GM23338 (cell line): ENCODE data around the gene TSSC4. TPM values are rescaled to one million over a fixed set of nuclear protein-coding genes. Genes with fewer than 3 reads are reported as not detected.
A peak's percentile ranks its signal among the peaks of the same experiment; 100 is the strongest.

ENCODE experiments used
- ATAC-seq: fragments of 200-7000 bp; cut with Tn5 transposase; 3 replicates; pipeline ENCODE4 v1.9.1; 2020
- DNase-seq: peaks from one replicate; pipeline ENCODE4 v3.0.0-alpha.2; 2015; ENCODE audit warnings: low spot score
- H2AFZ ChIP-seq: fragments of 200-600 bp; sonication (generic); 2 replicates; pipeline ENCODE4 v1.8.0; 2016; ENCODE audit warnings: antibody characterized with exemption, mild to moderate bottlenecking, moderate library complexity
- H3F3A ChIP-seq: fragments of 200-600 bp; sonication (generic); replicated peaks from 2 replicates; pipeline ENCODE4 v1.8.0; 2017; ENCODE audit warnings: antibody characterized with exemption, mixed run types, low read depth
- H3K27ac ChIP-seq: fragments of 200-600 bp; sonication (generic); 2 replicates; pipeline ENCODE4 v1.6.1; 2016; ENCODE audit warnings: low read depth
- H3K27me3 ChIP-seq: fragments of 200-600 bp; sonication (generic); 2 replicates; pipeline ENCODE4 v1.8.0; 2016; ENCODE audit warnings: mild to moderate bottlenecking, mixed run types, moderate library complexity; ENCODE audit not compliant: insufficient read depth
- H3K36me3 ChIP-seq: fragments of 200-600 bp; sonication (generic); 2 replicates; pipeline ENCODE4 v1.8.0; 2016; ENCODE audit warnings: mild to moderate bottlenecking; ENCODE audit not compliant: insufficient read depth
- H3K4me1 ChIP-seq: fragments of 200-600 bp; sonication (generic); 2 replicates; pipeline ENCODE4 v1.8.0; 2016; ENCODE audit warnings: mild to moderate bottlenecking, moderate library complexity; ENCODE audit not compliant: insufficient read depth
- H3K4me2 ChIP-seq: fragments of 200-600 bp; sonication (generic); 2 replicates; pipeline ENCODE4 v1.7.1; 2017; ENCODE audit warnings: mixed run types
- H3K4me3 ChIP-seq: fragments of 200-600 bp; sonication (generic); 2 replicates; pipeline ENCODE4 v1.6.1; 2016; ENCODE audit warnings: mixed run types
- H3K79me2 ChIP-seq: fragments of 200-600 bp; sonication (generic); replicated peaks from 2 replicates; pipeline ENCODE4 v1.8.0; 2017; ENCODE audit warnings: mild to moderate bottlenecking; ENCODE audit not compliant: insufficient read depth
- H3K9me2 ChIP-seq: fragments of 200-600 bp; sonication (generic); 2 replicates; pipeline ENCODE4 v1.8.0; 2017; ENCODE audit not compliant: insufficient read depth
- H4K20me1 ChIP-seq: fragments of 200-600 bp; sonication (generic); replicated peaks from 2 replicates; pipeline ENCODE4 v1.8.0; 2017; ENCODE audit warnings: mild to moderate bottlenecking; ENCODE audit not compliant: insufficient read depth
- H3K27ac Mint-ChIP-seq: 2 replicates; pipeline ENCODE4 v1.8.0; 2020; ENCODE audit warnings: inconsistent platforms, mild to moderate bottlenecking, moderate library complexity, mixed read lengths
- H3K27me3 Mint-ChIP-seq: 3 replicates; pipeline ENCODE4 v1.8.0; 2022; ENCODE audit warnings: low read depth, mild to moderate bottlenecking, moderate library complexity, mixed read lengths, inconsistent platforms; ENCODE audit not compliant: insufficient read depth, poor library complexity
- H3K36me3 Mint-ChIP-seq: 3 replicates; pipeline ENCODE4 v1.8.0; 2021; ENCODE audit warnings: low read depth, mild to moderate bottlenecking, inconsistent platforms, moderate library complexity, mixed read lengths
- H3K4me1 Mint-ChIP-seq: 3 replicates; pipeline ENCODE4 v1.8.0; 2020; ENCODE audit warnings: mild to moderate bottlenecking, inconsistent platforms, mixed read lengths
- H3K4me3 Mint-ChIP-seq: 3 replicates; pipeline ENCODE4 v1.8.0; 2021; ENCODE audit warnings: moderate library complexity, mild to moderate bottlenecking, inconsistent platforms, mixed read lengths
- H3K9me3 Mint-ChIP-seq: 3 replicates; pipeline ENCODE4 v1.8.0; 2020; ENCODE audit warnings: moderate library complexity, mild to moderate bottlenecking, inconsistent platforms, mixed read lengths
- CREB1 ChIP-seq: fragments of 250-450 bp; sonication (Bioruptor Pico); IDR thresholded peaks from 2 replicates; pipeline ENCODE4 v1.5.0; 2020; ENCODE audit warnings: low read depth, mild to moderate bottlenecking, moderate library complexity
- EZH2 ChIP-seq: fragments of 200-600 bp; sonication (generic); IDR thresholded peaks from one replicate; pipeline ENCODE4 v1.8.0; 2017; ENCODE audit warnings: antibody characterized with exemption, mild to moderate bottlenecking, low read depth; ENCODE audit not compliant: unreplicated experiment
- EZH2phosphoT487 ChIP-seq: fragments of 200-600 bp; sonication (generic); IDR thresholded peaks from one replicate; pipeline ENCODE4 v1.8.1; 2018; ENCODE audit warnings: antibody characterized with exemption; ENCODE audit not compliant: unreplicated experiment
- JUNB ChIP-seq: IDR thresholded peaks from one replicate; pipeline ENCODE4 v1.6.1; 2016; ENCODE audit warnings: antibody characterized with exemption; ENCODE audit not compliant: unreplicated experiment
- NANOG ChIP-seq: IDR thresholded peaks from 2 replicates; pipeline ENCODE4 v1.6.1; 2016; ENCODE audit warnings: antibody characterized with exemption, borderline replicate concordance
- POLR2AphosphoS5 ChIP-seq: IDR thresholded peaks from 2 replicates; pipeline ENCODE4 v1.6.1; 2016; ENCODE audit warnings: antibody characterized with exemption, low read depth
- STAT1 ChIP-seq: IDR thresholded peaks from one replicate; pipeline ENCODE4 v1.6.1; 2016; ENCODE audit warnings: antibody characterized with exemption; ENCODE audit not compliant: unreplicated experiment
- ZNF114 ChIP-seq: fragments of 250-450 bp; sonication (Bioruptor Pico); IDR thresholded peaks from 2 replicates; pipeline ENCODE4 v1.5.0; 2020; ENCODE audit warnings: mild to moderate bottlenecking, moderate library complexity
- ZNF331 ChIP-seq: fragments of 250-450 bp; sonication (Bioruptor Pico); IDR thresholded peaks from 2 replicates; pipeline ENCODE4 v1.5.0; 2020; ENCODE audit warnings: low read depth, mild to moderate bottlenecking, moderate library complexity
- polyA plus RNA-seq: library from polyadenylated mRNA; unstranded; fragments of >200 nt; fragmentation: Nextera tagmentation; extraction: Ambion mirVana; gene quantifications from 2 replicates; pipeline ENCODE4 v1.2.1, GENCODE V29; 2016
- total RNA-seq: library from RNA; depleted of rRNA; stranded (reverse); fragments of >200 nt; shearing (Covaris generic); gene quantifications from 2 replicates; pipeline ENCODE4 v1.2.3, GENCODE V29; 2014
- TF ChIP-seq, protein P1 (sequence below): IDR thresholded peaks from one replicate; pipeline ENCODE4 v1.6.1; 2018; ENCODE audit warnings: antibody characterized with exemption; ENCODE audit not compliant: unreplicated experiment
- TF ChIP-seq, protein P2 (sequence below): fragments of 250-450 bp; sonication (Bioruptor Pico); IDR thresholded peaks from 2 replicates; pipeline ENCODE4 v1.5.0; 2020; ENCODE audit warnings: mild to moderate bottlenecking, moderate library complexity
- TF ChIP-seq, protein P3 (sequence below), 2 experiments: fragments of 200-600 bp in 1 of 2; sonication (generic) in 1 of 2; conservative IDR thresholded peaks; 2 replicates each; pipeline versions ENCODE4 v1.5.1 to v1.6.1; 2016 to 2017; ENCODE audit warnings: antibody characterized with exemption in 2 of 2, low read depth in 2 of 2, mild to moderate bottlenecking in 2 of 2, moderate library complexity in 1 of 2
- TF ChIP-seq, protein P4 (sequence below): IDR thresholded peaks from 2 replicates; pipeline ENCODE4 v1.6.1; 2016; ENCODE audit warnings: antibody characterized with exemption

The TSSC4 gene
- total and polyA plus RNA-seq, 2 experiments from 2014 or later, result 27.5 to 44.3 TPM

DNA sequence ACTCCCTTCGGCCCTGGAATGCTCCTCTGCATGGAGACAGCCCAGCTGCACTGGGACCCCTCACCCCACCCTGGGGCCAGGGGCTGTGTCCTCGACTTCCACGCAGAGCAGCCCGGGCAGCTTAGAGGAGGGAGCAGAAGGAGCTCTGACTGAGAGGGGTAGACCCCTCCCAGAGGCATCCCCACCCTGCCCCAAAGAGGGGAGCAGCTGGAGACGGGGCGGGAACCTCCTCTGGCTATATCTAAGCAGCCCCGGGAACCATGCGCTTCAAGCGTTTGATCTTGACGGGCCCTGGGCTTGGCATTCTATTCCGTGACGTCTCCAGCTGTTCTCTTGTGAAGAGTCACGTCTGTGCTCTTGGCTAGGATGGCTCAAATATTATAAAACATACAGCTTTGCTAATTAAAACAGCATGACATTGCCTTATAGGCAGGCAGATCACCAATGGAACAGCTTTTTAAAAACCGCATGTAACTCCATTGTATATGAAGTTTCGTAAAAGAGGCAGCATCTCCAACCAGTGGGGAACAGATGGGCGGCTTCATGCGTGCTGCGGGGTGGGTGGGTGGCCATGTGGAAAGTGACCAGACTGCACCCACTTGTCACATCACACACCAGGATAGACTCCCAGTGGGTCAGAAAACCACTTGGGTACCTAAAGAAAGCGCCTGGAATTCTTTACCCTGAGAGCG, 51.9 kb downstream of the TSSC4 start:
- no peaks in the 10 kb centered on the region for H3K9me3 Mint-ChIP-seq
- H3K4me3 Mint-ChIP-seq, result no peak overlapping the region
- Histone ChIP-seq H3K36me3 (no peaks in the 10 kb centered on the region), H3K27me3 (peaks cover 52% of the 10 kb centered on the region), H2AFZ (no peak overlapping the region), H3K4me3 (no peak overlapping the region), H3F3A (no peaks in the 10 kb centered on the region), H3K4me1 (no peaks in the 10 kb centered on the region), H3K4me2 (no peak overlapping the region), H3K9me2 (no peaks in the 10 kb centered on the region), H3K27ac (no peak overlapping the region), H4K20me1 (no peaks in the 10 kb centered on the region), H3K79me2 (no peaks in the 10 kb centered on the region)
- no peak overlapping the region for H3K27ac Mint-ChIP-seq
- no peaks in the 10 kb centered on the region for H3K4me1 Mint-ChIP-seq
- no peaks in the 10 kb centered on the region; the same call in 2 of the 3 replicates for H3K36me3 Mint-ChIP-seq
- no peak for DNase-seq
- peak; percentile 36; the same call in 2 of the 3 replicates for ATAC-seq
- TF ChIP-seq, protein P1, sequence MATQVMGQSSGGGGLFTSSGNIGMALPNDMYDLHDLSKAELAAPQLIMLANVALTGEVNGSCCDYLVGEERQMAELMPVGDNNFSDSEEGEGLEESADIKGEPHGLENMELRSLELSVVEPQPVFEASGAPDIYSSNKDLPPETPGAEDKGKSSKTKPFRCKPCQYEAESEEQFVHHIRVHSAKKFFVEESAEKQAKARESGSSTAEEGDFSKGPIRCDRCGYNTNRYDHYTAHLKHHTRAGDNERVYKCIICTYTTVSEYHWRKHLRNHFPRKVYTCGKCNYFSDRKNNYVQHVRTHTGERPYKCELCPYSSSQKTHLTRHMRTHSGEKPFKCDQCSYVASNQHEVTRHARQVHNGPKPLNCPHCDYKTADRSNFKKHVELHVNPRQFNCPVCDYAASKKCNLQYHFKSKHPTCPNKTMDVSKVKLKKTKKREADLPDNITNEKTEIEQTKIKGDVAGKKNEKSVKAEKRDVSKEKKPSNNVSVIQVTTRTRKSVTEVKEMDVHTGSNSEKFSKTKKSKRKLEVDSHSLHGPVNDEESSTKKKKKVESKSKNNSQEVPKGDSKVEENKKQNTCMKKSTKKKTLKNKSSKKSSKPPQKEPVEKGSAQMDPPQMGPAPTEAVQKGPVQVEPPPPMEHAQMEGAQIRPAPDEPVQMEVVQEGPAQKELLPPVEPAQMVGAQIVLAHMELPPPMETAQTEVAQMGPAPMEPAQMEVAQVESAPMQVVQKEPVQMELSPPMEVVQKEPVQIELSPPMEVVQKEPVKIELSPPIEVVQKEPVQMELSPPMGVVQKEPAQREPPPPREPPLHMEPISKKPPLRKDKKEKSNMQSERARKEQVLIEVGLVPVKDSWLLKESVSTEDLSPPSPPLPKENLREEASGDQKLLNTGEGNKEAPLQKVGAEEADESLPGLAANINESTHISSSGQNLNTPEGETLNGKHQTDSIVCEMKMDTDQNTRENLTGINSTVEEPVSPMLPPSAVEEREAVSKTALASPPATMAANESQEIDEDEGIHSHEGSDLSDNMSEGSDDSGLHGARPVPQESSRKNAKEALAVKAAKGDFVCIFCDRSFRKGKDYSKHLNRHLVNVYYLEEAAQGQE, result no peak
- no peak for TF ChIP-seq JUNB
- no peak for TF ChIP-seq POLR2AphosphoS5
- no peak for TF ChIP-seq EZH2phosphoT487
- no peak for TF ChIP-seq EZH2
- TF ChIP-seq ZNF114 (CRISPR knock-in tag), result no peak
- TF ChIP-seq, protein P2, sequence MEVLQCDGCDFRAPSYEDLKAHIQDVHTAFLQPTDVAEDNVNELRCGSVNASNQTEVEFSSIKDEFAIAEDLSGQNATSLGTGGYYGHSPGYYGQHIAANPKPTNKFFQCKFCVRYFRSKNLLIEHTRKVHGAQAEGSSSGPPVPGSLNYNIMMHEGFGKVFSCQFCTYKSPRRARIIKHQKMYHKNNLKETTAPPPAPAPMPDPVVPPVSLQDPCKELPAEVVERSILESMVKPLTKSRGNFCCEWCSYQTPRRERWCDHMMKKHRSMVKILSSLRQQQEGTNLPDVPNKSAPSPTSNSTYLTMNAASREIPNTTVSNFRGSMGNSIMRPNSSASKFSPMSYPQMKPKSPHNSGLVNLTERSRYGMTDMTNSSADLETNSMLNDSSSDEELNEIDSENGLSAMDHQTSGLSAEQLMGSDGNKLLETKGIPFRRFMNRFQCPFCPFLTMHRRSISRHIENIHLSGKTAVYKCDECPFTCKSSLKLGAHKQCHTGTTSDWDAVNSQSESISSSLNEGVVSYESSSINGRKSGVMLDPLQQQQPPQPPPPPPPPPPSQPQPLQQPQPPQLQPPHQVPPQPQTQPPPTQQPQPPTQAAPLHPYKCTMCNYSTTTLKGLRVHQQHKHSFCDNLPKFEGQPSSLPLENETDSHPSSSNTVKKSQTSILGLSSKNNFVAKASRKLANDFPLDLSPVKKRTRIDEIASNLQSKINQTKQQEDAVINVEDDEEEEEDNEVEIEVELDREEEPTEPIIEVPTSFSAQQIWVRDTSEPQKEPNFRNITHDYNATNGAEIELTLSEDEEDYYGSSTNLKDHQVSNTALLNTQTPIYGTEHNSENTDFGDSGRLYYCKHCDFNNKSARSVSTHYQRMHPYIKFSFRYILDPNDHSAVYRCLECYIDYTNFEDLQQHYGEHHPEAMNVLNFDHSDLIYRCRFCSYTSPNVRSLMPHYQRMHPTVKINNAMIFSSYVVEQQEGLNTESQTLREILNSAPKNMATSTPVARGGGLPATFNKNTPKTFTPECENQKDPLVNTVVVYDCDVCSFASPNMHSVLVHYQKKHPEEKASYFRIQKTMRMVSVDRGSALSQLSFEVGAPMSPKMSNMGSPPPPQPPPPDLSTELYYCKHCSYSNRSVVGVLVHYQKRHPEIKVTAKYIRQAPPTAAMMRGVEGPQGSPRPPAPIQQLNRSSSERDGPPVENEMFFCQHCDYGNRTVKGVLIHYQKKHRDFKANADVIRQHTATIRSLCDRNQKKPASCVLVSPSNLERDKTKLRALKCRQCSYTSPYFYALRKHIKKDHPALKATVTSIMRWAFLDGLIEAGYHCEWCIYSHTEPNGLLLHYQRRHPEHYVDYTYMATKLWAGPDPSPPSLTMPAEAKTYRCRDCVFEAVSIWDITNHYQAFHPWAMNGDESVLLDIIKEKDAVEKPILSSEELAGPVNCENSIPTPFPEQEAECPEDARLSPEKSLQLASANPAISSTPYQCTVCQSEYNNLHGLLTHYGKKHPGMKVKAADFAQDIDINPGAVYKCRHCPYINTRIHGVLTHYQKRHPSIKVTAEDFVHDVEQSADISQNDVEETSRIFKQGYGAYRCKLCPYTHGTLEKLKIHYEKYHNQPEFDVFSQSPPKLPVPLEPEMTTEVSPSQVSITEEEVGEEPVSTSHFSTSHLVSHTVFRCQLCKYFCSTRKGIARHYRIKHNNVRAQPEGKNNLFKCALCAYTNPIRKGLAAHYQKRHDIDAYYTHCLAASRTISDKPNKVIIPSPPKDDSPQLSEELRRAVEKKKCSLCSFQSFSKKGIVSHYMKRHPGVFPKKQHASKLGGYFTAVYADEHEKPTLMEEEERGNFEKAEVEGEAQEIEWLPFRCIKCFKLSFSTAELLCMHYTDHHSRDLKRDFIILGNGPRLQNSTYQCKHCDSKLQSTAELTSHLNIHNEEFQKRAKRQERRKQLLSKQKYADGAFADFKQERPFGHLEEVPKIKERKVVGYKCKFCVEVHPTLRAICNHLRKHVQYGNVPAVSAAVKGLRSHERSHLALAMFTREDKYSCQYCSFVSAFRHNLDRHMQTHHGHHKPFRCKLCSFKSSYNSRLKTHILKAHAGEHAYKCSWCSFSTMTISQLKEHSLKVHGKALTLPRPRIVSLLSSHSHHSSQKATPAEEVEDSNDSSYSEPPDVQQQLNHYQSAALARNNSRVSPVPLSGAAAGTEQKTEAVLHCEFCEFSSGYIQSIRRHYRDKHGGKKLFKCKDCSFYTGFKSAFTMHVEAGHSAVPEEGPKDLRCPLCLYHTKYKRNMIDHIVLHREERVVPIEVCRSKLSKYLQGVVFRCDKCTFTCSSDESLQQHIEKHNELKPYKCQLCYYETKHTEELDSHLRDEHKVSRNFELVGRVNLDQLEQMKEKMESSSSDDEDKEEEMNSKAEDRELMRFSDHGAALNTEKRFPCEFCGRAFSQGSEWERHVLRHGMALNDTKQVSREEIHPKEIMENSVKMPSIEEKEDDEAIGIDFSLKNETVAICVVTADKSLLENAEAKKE, result no peak
- TF ChIP-seq, protein P3, sequence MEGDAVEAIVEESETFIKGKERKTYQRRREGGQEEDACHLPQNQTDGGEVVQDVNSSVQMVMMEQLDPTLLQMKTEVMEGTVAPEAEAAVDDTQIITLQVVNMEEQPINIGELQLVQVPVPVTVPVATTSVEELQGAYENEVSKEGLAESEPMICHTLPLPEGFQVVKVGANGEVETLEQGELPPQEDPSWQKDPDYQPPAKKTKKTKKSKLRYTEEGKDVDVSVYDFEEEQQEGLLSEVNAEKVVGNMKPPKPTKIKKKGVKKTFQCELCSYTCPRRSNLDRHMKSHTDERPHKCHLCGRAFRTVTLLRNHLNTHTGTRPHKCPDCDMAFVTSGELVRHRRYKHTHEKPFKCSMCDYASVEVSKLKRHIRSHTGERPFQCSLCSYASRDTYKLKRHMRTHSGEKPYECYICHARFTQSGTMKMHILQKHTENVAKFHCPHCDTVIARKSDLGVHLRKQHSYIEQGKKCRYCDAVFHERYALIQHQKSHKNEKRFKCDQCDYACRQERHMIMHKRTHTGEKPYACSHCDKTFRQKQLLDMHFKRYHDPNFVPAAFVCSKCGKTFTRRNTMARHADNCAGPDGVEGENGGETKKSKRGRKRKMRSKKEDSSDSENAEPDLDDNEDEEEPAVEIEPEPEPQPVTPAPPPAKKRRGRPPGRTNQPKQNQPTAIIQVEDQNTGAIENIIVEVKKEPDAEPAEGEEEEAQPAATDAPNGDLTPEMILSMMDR (conservative IDR thresholded peaks at IDR 0.05; ENCODE audit: low read depth in 2 of 2), result no peak
- TF ChIP-seq CREB1 (CRISPR knock-in tag), result no peak
- TF ChIP-seq NANOG, result no peak
- TF ChIP-seq STAT1, result no peak
- TF ChIP-seq, protein P4, sequence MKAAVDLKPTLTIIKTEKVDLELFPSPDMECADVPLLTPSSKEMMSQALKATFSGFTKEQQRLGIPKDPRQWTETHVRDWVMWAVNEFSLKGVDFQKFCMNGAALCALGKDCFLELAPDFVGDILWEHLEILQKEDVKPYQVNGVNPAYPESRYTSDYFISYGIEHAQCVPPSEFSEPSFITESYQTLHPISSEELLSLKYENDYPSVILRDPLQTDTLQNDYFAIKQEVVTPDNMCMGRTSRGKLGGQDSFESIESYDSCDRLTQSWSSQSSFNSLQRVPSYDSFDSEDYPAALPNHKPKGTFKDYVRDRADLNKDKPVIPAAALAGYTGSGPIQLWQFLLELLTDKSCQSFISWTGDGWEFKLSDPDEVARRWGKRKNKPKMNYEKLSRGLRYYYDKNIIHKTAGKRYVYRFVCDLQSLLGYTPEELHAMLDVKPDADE, result no peak
- no peak for TF ChIP-seq ZNF331 (CRISPR knock-in tag)
- H3K27me3 Mint-ChIP-seq, result peaks cover 43% of the 10 kb centered on the region
